ENCODE measurements around the gene ACAD8. TPM values are rescaled to one million over a fixed set of nuclear protein-coding genes. Genes with fewer than 3 reads are reported as not detected.

ACAD8 gene
- total RNA-seq, 1 experiment from 2014 or later: 44.2 TPM

GRCh38 chr11:134313821-134314607, 60.6 kb downstream of the ACAD8 start:
- no peak overlapping the region for H3K4me3 ChIP-seq (ENCODE audit: insufficient read depth, low read depth, low read length)
- H3K27me3 ChIP-seq (ENCODE audit: control insufficient read depth, insufficient read depth, low read length): no peaks in the 10 kb centered on the region
- no peak for DNase-seq
- no peaks in the 10 kb centered on the region for H3K36me3 ChIP-seq (replicated peaks; ENCODE audit: control insufficient read depth, insufficient read depth, low read length)

Other genes starting within 250 kb of the ACAD8 start
- gene JAM3, start 184.5 kb upstream of the ACAD8 start, total RNA-seq (2014; rRNA removed; shearing (Covaris generic)): 34.4 and 40.8 TPM in 2 replicates
- gene NCAPD3, start 29.6 kb upstream of the ACAD8 start, total RNA-seq (2014; rRNA removed; shearing (Covaris generic)): 54.9 and 68.2 TPM in 2 replicates
- gene VPS26B, start 28.9 kb upstream of the ACAD8 start, total RNA-seq (2014; rRNA removed; shearing (Covaris generic)): 25.3 and 26.8 TPM in 2 replicates
- 114 and 117 TPM in 2 replicates for gene THYN1, start 216 bp upstream of the ACAD8 start, total RNA-seq (2014; rRNA removed; shearing (Covaris generic))
- gene GLB1L3, start 22.8 kb downstream of the ACAD8 start, total RNA-seq (2014; rRNA removed; shearing (Covaris generic)): 24.0 and 35.0 TPM in 2 replicates
- gene GLB1L2, start 78.4 kb downstream of the ACAD8 start, total RNA-seq (2014; rRNA removed; shearing (Covaris generic)): 3.7 and 4.1 TPM in 2 replicates
- gene B3GAT1, start 158.7 kb downstream of the ACAD8 start, total RNA-seq (2014; rRNA removed; shearing (Covaris generic)): 9.9 and 12.8 TPM in 2 replicates

All from H7 (cell line).